C4-2B (cell line): ENCODE results near the gene HYAL1.

Source experiments
- CTCF ChIP-seq: fragments of 450-650 bp; conservative IDR thresholded peaks from 2 replicates; pipeline ENCODE4 v1.5.1; 2017; ENCODE audit warnings: mild to moderate bottlenecking
- ZFX ChIP-seq: fragments of 450-650 bp; IDR thresholded peaks from 2 replicates; pipeline ENCODE4 v1.6.1; 2017

GRCh38 chr3:50269460-50269859 is 33.9 kb downstream of the HYAL1 start:
- TF ChIP-seq CTCF (no peak), ZFX (no peak)
